ENCODE results near the gene SCFD2.
A peak's percentile ranks its signal among the peaks of the same experiment; 100 is the strongest.

Gene SCFD2

DNA sequence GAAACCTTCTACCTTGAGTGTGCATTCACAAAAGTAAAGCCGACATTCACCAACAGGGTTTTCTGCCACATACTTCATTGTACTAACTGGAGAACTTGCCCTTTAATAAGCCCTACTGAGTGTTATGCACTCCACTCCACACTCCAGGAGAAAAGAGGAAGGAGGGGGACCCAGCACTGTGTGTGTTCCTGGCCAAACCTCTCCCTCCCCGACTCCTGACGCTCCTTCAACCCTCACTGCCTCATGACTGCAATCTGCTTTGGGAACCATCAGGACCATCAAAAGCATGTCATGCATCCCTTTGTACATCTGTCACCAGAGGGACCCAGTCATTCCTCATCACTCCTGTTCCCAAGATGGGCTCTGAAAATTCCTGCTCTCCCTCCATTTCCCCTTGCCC lies 360.1 kb downstream of the SCFD2 start:
- H3K27ac ChIP-seq (replicated peaks): no peak overlapping the region
- peak in 1 of 2 experiments; percentile 5 for DNase-seq (ENCODE audit: low read depth in 1 of 2, low spot score in 1 of 2)
- H3K4me3 ChIP-seq (replicated peaks; ENCODE audit: insufficient read depth, low read length): no peak overlapping the region
- no peaks in the 10 kb centered on the region for H3K27me3 ChIP-seq (ENCODE audit: insufficient read depth, poor library complexity, severe bottlenecking)
- TF ChIP-seq, protein P1, sequence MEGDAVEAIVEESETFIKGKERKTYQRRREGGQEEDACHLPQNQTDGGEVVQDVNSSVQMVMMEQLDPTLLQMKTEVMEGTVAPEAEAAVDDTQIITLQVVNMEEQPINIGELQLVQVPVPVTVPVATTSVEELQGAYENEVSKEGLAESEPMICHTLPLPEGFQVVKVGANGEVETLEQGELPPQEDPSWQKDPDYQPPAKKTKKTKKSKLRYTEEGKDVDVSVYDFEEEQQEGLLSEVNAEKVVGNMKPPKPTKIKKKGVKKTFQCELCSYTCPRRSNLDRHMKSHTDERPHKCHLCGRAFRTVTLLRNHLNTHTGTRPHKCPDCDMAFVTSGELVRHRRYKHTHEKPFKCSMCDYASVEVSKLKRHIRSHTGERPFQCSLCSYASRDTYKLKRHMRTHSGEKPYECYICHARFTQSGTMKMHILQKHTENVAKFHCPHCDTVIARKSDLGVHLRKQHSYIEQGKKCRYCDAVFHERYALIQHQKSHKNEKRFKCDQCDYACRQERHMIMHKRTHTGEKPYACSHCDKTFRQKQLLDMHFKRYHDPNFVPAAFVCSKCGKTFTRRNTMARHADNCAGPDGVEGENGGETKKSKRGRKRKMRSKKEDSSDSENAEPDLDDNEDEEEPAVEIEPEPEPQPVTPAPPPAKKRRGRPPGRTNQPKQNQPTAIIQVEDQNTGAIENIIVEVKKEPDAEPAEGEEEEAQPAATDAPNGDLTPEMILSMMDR (IDR thresholded peaks at IDR 0.05; ENCODE audit: insufficient read depth, low read length): no peak
- no peak for TF ChIP-seq GABPA (IDR thresholded peaks at IDR 0.05; ENCODE audit: low read depth)
- TF ChIP-seq REST (IDR thresholded peaks at IDR 0.05; ENCODE audit: insufficient replicate concordance, low read depth): no peak
- no peak for TF ChIP-seq POLR2AphosphoS5 (IDR thresholded peaks at IDR 0.05; ENCODE audit: low read depth)
- TF ChIP-seq SPI1 (IDR thresholded peaks at IDR 0.05; ENCODE audit: borderline replicate concordance, low read depth): no peak

- TF ChIP-seq REST (IDR thresholded peaks at IDR 0.05; ENCODE audit: insufficient replicate concordance, low read depth) (no peak), SPI1 (IDR thresholded peaks at IDR 0.05; ENCODE audit: borderline replicate concordance, low read depth) (peak; percentile 82), POLR2AphosphoS5 (IDR thresholded peaks at IDR 0.05; ENCODE audit: low read depth) (no peak), GABPA (IDR thresholded peaks at IDR 0.05; ENCODE audit: low read depth) (no peak)
- TF ChIP-seq, protein P1 (IDR thresholded peaks at IDR 0.05; ENCODE audit: insufficient read depth, low read length): no peak
- H3K4me3 ChIP-seq (replicated peaks; ENCODE audit: insufficient read depth, low read length): no peak overlapping the region
- H3K27ac ChIP-seq (replicated peaks): no peak overlapping the region
- no peaks in the 10 kb centered on the region for H3K27me3 ChIP-seq (ENCODE audit: insufficient read depth, poor library complexity, severe bottlenecking)
- DNase-seq (ENCODE audit: low read depth in 1 of 2, low spot score in 1 of 2): peak in 1 of 2 experiments; percentile 5
Measured at GRCh38 chr4:53005149-53005546, 360.7 kb downstream of the SCFD2 start.

DNA sequence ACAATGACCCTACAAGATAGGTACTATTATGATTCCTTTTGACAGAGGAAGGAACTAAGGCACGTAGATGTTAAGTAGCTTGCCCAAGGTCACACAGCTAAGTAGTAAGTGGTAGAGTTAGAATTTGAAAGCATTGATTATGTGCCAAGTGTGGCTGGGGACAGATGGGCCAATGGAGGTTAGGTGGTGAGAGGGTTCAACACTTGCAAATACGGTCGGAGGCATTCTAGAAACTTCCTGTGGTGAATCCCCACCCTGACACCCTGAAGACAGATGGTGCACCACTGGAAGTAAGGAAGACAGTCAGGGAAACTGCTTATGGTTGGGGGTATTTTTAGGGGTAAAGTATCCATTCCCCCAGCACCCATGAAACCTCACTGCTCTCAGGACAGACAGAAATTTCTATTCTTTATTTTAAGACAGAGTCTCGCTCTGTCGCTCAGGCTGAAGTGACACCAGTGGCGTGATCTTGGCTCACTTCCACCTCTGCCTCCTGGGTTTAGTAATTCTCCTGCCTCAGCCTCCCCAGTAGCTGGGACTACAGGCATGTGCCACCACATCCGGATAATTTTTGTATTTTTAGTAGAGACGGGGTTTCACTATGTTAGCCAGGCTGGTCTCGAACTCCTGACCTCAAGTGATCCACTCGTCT lies 361.2 kb downstream of the SCFD2 start:
- Histone ChIP-seq H3K27me3 (ENCODE audit: insufficient read depth, poor library complexity, severe bottlenecking) (no peaks in the 10 kb centered on the region), H3K4me3 (replicated peaks; ENCODE audit: insufficient read depth, low read length) (no peak overlapping the region), H3K27ac (replicated peaks) (no peak overlapping the region)
- no peak for DNase-seq (ENCODE audit: low read depth in 1 of 2, low spot score in 1 of 2)
- TF ChIP-seq, protein P1 (IDR thresholded peaks at IDR 0.05; ENCODE audit: insufficient read depth, low read length): no peak
- TF ChIP-seq SPI1 (IDR thresholded peaks at IDR 0.05; ENCODE audit: borderline replicate concordance, low read depth) (no peak), POLR2AphosphoS5 (IDR thresholded peaks at IDR 0.05; ENCODE audit: low read depth) (no peak), REST (IDR thresholded peaks at IDR 0.05; ENCODE audit: insufficient replicate concordance, low read depth) (no peak), GABPA (IDR thresholded peaks at IDR 0.05; ENCODE audit: low read depth) (no peak)

Data from HL-60 (cell line).